ENCODE results near the gene ARVCF. TPM values are rescaled to one million over a fixed set of nuclear protein-coding genes. Genes with fewer than 3 reads are reported as not detected.
A peak's percentile ranks its signal among the peaks of the same experiment; 100 is the strongest.

Gene ARVCF
- total and polyA plus RNA-seq, 9 of the 15 experiments (the other 6 are each of a cell fraction or from before 2014, with no cell fraction given) = 0.03 to 97.4 (median 15.6) TPM

DNA sequence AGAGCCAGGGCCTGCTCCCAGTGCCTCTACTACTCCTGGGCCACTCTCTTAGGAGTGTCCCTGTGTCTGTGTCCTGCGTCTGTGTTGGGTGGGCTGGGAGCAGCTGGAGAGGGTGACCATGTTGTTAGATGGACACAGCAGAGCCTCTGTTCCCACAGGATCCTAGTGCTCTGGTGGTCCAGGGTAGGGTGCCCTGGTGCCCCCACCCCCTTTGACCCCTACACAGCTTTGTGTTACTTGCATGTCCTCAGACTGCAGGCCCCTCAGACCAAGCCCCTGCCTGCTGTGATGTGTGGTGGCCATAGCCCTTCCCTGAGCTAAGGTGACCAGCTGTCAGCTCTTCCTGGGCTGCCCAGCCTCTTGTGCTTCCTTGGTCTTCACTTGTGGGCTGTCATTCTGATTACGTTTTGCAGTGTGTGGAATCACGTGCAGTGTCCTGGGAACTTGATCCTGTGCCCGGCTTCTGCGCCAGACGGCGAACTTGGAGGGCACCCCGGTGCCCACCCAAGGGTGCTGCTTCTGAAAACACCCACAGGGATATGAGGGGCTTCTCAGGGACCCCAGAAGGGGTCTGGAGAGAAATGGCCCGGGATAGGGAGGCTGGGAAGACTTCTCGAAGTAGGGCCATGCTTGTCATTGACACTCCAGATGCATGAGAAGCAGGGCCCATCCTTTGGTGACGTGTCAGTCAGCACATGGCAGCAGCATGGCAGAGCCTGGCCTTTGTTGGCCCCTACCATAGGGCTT, 5.8 kb upstream of the ARVCF start:
- Histone ChIP-seq H3K9me3 (replicated peaks; ENCODE audit: control insufficient read depth, insufficient read depth, low read depth, low read length) (no peaks in the 10 kb centered on the region), H2AFZ (ENCODE audit: low read depth, low read length) (no peak overlapping the region), H3K79me2 (ENCODE audit: control insufficient read depth, insufficient read depth, low read length) (peaks cover 61% of the 10 kb centered on the region), H3K9ac (ENCODE audit: insufficient read depth in 1 of 2, low read depth in 2 of 2, low read length in 2 of 2) (peak overlapping the region; percentile 91 to 94), H3K4me3 (peak overlapping the region; percentile 70), H3K27ac (ENCODE audit: extremely low read depth, low read depth, low read length) (peak overlapping the region; percentile 85), H3K9me1 (ENCODE audit: control insufficient read depth, insufficient read depth, low read length) (peaks cover 20% of the 10 kb centered on the region), H3K36me3 (ENCODE audit: control insufficient read depth, insufficient read depth, low read length) (peaks cover 43% of the 10 kb centered on the region), H3K4me1 (replicated peaks in 1 of 2; ENCODE audit: control insufficient read depth in 2 of 2, insufficient read depth in 2 of 2, low read length in 2 of 2) (peaks cover 61 to 78% of the 10 kb centered on the region in 2 experiments), H3K4me2 (ENCODE audit: insufficient read depth, low read length) (peak overlapping the region; percentile 91), H3K27me3 (ENCODE audit: control insufficient read depth in 2 of 2, insufficient read depth in 2 of 2, low read length in 2 of 2) (peaks cover 0 to 8% of the 10 kb centered on the region in 2 experiments; a peak in 2 of 5 replicates), H4K20me1 (replicated peaks; ENCODE audit: control insufficient read depth, insufficient read depth, low read length) (peaks cover 34% of the 10 kb centered on the region)
- DNase-seq (ENCODE audit: extremely low read depth in 1 of 4, low spot score in 3 of 4) (no peak), FAIRE-seq (no peak), ATAC-seq (no peak)
- ChIA-PET POLR2A (interaction anchor here (0.5 to 7.9 kb wide), 25 partner anchors 11 to 626 kb away, joined by 3 to 120 read pairs (median 4); partner anchors contain the start of genes RANBP1 and TRMT2A), CTCF (ENCODE audit: low intra/inter-chr PET ratio) (interaction anchor here (0.8 kb wide), 1 partner anchor 52 kb away, joined by 3 read pairs; no protein-coding TSS in a partner anchor)
- 76% methylated on average over 11 of the region's 11 CpGs for WGBS (ENCODE audit: insufficient coverage, low coverage, missing lambda C conversion rate)
- intact Hi-C loops (cut with micrococcal nuclease) (loop anchor here (2.0 to 10.0 kb wide), 4 partner anchors 20 to 608 kb away; partner anchors contain the start of genes GNB1L and RTL10), in situ Hi-C loops (cut with MboI) (no loop called here)
- BruUV-seq (replicated peaks) = no TSS peak
- TF ChIP-seq, protein P1, sequence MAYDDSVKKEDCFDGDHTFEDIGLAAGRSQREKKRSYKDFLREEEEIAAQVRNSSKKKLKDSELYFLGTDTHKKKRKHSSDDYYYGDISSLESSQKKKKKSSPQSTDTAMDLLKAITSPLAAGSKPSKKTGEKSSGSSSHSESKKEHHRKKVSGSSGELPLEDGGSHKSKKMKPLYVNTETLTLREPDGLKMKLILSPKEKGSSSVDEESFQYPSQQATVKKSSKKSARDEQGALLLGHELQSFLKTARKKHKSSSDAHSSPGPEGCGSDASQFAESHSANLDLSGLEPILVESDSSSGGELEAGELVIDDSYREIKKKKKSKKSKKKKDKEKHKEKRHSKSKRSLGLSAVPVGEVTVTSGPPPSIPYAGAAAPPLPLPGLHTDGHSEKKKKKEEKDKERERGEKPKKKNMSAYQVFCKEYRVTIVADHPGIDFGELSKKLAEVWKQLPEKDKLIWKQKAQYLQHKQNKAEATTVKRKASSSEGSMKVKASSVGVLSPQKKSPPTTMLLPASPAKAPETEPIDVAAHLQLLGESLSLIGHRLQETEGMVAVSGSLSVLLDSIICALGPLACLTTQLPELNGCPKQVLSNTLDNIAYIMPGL (CRISPR knock-in tag; IDR thresholded peaks at IDR 0.05) = peak; percentile 20; the same call in 1 of the 2 replicates
- TF ChIP-seq ETS2 (tag; IDR thresholded peaks at IDR 0.05; ENCODE audit: borderline replicate concordance, poor library complexity, severe bottlenecking) (peak; percentile 67), KLF6 (CRISPR knock-in tag; IDR thresholded peaks at IDR 0.05; ENCODE audit: borderline replicate concordance) (no peak), POLR2G (IDR thresholded peaks at IDR 0.05; ENCODE audit: low read depth, low read length) (no peak), KAT2B (IDR thresholded peaks at IDR 0.05; ENCODE audit: low read depth, low read length) (no peak), CEBPB (tag; IDR thresholded peaks at IDR 0.05) (no peak), SRSF1 (IDR thresholded peaks at IDR 0.05; ENCODE audit: low read depth, low read length) (no peak), GABPB1 (CRISPR knock-in tag; IDR thresholded peaks at IDR 0.05) (no peak), ZNF695 (CRISPR knock-in tag; IDR thresholded peaks at IDR 0.05) (0 out of 2 replicates have a peak, but pooled peaks have one; percentile 8), ZNF124 (CRISPR knock-in tag; IDR thresholded peaks at IDR 0.05) (no peak), MYC (IDR thresholded peaks at IDR 0.05; ENCODE audit: low read depth, low read length) (no peak; the same call in 1 of the 2 replicates), MYC (CRISPR knock-in tag; IDR thresholded peaks at IDR 0.05; ENCODE audit: borderline replicate concordance, low read depth) (peak; percentile 62; the same call in 1 of the 2 replicates)
- TF ChIP-seq, protein P2, sequence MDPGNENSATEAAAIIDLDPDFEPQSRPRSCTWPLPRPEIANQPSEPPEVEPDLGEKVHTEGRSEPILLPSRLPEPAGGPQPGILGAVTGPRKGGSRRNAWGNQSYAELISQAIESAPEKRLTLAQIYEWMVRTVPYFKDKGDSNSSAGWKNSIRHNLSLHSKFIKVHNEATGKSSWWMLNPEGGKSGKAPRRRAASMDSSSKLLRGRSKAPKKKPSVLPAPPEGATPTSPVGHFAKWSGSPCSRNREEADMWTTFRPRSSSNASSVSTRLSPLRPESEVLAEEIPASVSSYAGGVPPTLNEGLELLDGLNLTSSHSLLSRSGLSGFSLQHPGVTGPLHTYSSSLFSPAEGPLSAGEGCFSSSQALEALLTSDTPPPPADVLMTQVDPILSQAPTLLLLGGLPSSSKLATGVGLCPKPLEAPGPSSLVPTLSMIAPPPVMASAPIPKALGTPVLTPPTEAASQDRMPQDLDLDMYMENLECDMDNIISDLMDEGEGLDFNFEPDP (CRISPR knock-in tag; IDR thresholded peaks at IDR 0.05) = 0 out of 2 replicates have a peak, but pooled peaks have one; percentile 44
- TF ChIP-seq, protein P3, sequence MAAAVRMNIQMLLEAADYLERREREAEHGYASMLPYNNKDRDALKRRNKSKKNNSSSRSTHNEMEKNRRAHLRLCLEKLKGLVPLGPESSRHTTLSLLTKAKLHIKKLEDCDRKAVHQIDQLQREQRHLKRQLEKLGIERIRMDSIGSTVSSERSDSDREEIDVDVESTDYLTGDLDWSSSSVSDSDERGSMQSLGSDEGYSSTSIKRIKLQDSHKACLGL (CRISPR knock-in tag; IDR thresholded peaks at IDR 0.05; ENCODE audit: borderline replicate concordance, poor library complexity, severe bottlenecking) = peak; percentile 21
- TF ChIP-seq, protein P4, sequence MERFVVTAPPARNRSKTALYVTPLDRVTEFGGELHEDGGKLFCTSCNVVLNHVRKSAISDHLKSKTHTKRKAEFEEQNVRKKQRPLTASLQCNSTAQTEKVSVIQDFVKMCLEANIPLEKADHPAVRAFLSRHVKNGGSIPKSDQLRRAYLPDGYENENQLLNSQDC (CRISPR knock-in tag; IDR thresholded peaks at IDR 0.05) = 0 out of 2 replicates have a peak, but pooled peaks have one; percentile 41

All from K562 (cell line).